Mucosa of rectum (tissue), 2 donors: Measurements from ENCODE around the gene SHROOM2.

ENCODE experiments used
- H3K27ac ChIP-seq, 2 donors: one replicate each; pipeline ENCODE4 v1.7.0; 2013; ENCODE audit warnings: inconsistent platforms in 2 of 2, low read depth in 2 of 2, low read length in 2 of 2
- H3K27me3 ChIP-seq, 2 donors: one replicate each; pipeline ENCODE4 v1.7.0; 2013; ENCODE audit warnings: low read length in 2 of 2; ENCODE audit not compliant: control insufficient read depth in 2 of 2, insufficient read depth in 2 of 2
- H3K36me3 ChIP-seq, 2 donors: one replicate each; pipeline ENCODE4 v1.7.0; 2013; ENCODE audit warnings: low read length in 2 of 2; ENCODE audit not compliant: control insufficient read depth in 2 of 2, insufficient read depth in 2 of 2
- H3K4me1 ChIP-seq, 2 donors: one replicate each; pipeline ENCODE4 v1.7.0; 2013; ENCODE audit warnings: low read length in 2 of 2, mild to moderate bottlenecking in 1 of 2; ENCODE audit not compliant: control insufficient read depth in 2 of 2, insufficient read depth in 2 of 2
- H3K4me3 ChIP-seq, 2 donors: one replicate each; pipeline ENCODE4 v1.7.0; 2013; ENCODE audit warnings: low read length in 2 of 2
- H3K9ac ChIP-seq, 2 donors: one replicate each; pipeline ENCODE4 v1.7.0; 2013; ENCODE audit warnings: low read length in 2 of 2, low read depth in 1 of 2, mild to moderate bottlenecking in 1 of 2
- H3K9me3 ChIP-seq, 2 donors: one replicate each; pipeline ENCODE4 v1.7.0; 2013; ENCODE audit warnings: low read length in 2 of 2; ENCODE audit not compliant: control insufficient read depth in 2 of 2
- donor health status: healthy.
- donor health status: Normal muscosa, but diverticular disease.

SHROOM2 gene

GRCh38 chrX:9862525-9862924, 76.3 kb downstream of the SHROOM2 start:
- Histone ChIP-seq H3K4me3 (no peak overlapping the region), H3K27ac (no peak overlapping the region), H3K9ac (no peak overlapping the region)

DNA sequence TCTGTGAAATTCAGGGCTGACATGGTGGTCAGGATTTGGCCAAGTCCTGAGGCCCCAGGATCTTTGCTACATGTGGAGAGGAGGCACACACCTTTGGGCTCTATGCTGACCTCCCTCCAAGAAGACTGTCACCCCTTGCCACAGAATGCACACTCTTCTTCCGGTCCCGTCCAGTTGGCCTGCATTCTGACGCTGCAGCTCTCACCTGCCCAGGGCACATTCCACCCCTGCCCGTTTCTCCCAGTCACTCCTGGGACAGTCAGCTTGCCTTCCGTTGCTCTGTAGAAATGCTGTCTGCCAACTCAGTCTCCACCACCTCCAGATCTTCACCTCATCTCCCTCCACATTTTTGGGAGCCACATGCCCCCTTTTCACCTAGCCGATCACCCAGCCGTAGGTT, 76.7 kb downstream of the SHROOM2 start:
- no peak overlapping the region for H3K27ac ChIP-seq
- H3K27me3 ChIP-seq, result peaks cover 0 to 3% of the 10 kb centered on the region in 2 donors
- no peak overlapping the region for H3K4me3 ChIP-seq
- no peak overlapping the region for H3K9ac ChIP-seq
- no peaks in the 10 kb centered on the region for H3K9me3 ChIP-seq
- no peaks in the 10 kb centered on the region for H3K4me1 ChIP-seq
- no peaks in the 10 kb centered on the region for H3K36me3 ChIP-seq

More at GRCh38 chrX:9862525-9862924, 76.3 kb downstream of the SHROOM2 start:
- Histone ChIP-seq H3K36me3 (no peaks in the 10 kb centered on the region), H3K9me3 (no peaks in the 10 kb centered on the region), H3K27me3 (peaks cover 0 to 3% of the 10 kb centered on the region in 2 donors), H3K4me1 (no peaks in the 10 kb centered on the region)

DNA sequence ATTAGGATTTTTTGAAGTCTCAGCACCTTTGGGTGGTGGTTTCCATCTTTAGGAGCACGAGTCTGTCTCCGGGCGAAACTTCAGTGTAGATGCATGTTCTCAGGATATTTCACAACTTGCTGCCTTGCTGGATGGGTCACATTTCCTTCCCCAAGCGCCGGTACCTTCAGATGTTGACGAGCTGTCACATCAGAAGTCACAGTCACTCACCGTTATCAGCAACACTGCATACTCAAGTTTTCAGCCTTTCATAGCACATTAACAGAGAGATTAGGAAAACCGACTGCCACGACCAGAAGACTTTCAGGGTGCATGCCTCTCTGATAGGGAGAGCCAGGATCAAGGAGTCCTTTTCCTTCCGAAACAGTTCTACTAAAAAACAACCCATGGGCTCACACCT, 77.8 kb downstream of the SHROOM2 start:
- no peaks in the 10 kb centered on the region for H3K4me1 ChIP-seq
- H3K9me3 ChIP-seq, result no peaks in the 10 kb centered on the region
- no peak overlapping the region for H3K27ac ChIP-seq
- H3K27me3 ChIP-seq, result peaks cover 0 to 3% of the 10 kb centered on the region in 2 donors
- H3K4me3 ChIP-seq, result no peak overlapping the region
- H3K9ac ChIP-seq, result no peak overlapping the region
- H3K36me3 ChIP-seq, result no peaks in the 10 kb centered on the region

DNA sequence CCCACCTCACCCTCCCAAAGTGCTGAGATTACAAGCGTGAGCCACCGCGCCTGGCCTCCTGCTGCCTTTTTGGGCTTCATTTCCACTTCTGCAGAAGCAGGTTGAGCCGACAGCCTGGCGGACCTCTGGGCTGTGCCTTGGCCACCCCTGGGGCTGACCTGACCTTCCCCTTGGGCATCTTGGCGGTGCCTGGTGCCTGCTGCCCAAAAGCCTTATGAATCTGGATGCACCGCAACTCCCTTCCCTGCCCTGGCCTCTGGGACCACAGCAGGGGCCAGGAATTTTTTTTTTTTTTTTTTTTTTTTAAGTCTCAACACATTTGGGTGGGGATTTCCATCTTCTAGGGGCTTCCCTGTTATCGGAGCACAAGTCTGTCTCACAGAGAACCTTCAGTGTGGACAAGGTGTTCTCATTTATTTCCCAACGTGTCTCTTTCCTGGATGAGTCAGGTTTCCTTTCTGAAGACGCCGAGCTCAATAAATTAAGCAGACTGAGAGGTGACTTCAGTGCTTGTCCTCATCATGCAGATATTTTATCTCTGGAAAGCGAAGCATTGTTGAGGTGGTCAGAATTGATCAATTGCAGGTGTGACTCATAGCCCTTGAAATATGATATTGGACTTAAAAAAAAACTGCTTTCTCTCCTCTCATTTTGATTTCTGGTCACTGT, 79.7 kb downstream of the SHROOM2 start:
- H3K4me3 ChIP-seq, result no peak overlapping the region
- H3K9me3 ChIP-seq, result no peaks in the 10 kb centered on the region
- H3K27me3 ChIP-seq, result peaks cover 0 to 3% of the 10 kb centered on the region in 2 donors
- H3K27ac ChIP-seq, result no peak overlapping the region
- H3K36me3 ChIP-seq, result no peaks in the 10 kb centered on the region
- no peaks in the 10 kb centered on the region for H3K4me1 ChIP-seq
- no peak overlapping the region for H3K9ac ChIP-seq

- Histone ChIP-seq H3K9me3 (no peaks in the 10 kb centered on the region), H3K27me3 (peaks cover 0 to 3% of the 10 kb centered on the region in 2 donors), H3K27ac (no peak overlapping the region), H3K36me3 (no peaks in the 10 kb centered on the region), H3K9ac (no peak overlapping the region), H3K4me1 (no peaks in the 10 kb centered on the region), H3K4me3 (no peak overlapping the region)
Observed at GRCh38 chrX:9866633-9867032, 80.4 kb downstream of the SHROOM2 start.

DNA sequence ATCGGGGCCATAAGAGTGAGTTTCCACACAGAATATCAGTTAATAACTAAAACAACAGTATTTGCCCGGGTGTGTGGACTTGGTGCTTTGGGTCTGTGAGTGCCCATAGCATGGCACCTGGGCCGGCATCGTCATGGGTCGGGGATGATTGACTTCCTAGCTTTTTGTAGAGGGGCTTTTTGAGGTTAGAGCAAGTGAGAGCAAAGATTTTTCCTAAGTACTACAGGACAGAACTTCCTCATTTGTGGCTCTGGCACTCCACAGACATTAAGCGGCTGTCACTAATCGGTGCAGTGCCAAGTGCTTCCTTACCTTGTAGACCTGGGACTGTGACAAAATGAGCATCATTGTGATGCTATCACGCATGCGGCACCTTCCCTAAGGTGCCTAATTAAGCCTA, 81.0 kb downstream of the SHROOM2 start:
- peaks cover 0 to 3% of the 10 kb centered on the region in 2 donors for H3K27me3 ChIP-seq
- H3K36me3 ChIP-seq, result no peaks in the 10 kb centered on the region
- no peak overlapping the region for H3K4me3 ChIP-seq
- H3K9me3 ChIP-seq, result no peaks in the 10 kb centered on the region
- H3K4me1 ChIP-seq, result no peaks in the 10 kb centered on the region
- no peak overlapping the region for H3K9ac ChIP-seq
- no peak overlapping the region for H3K27ac ChIP-seq

DNA sequence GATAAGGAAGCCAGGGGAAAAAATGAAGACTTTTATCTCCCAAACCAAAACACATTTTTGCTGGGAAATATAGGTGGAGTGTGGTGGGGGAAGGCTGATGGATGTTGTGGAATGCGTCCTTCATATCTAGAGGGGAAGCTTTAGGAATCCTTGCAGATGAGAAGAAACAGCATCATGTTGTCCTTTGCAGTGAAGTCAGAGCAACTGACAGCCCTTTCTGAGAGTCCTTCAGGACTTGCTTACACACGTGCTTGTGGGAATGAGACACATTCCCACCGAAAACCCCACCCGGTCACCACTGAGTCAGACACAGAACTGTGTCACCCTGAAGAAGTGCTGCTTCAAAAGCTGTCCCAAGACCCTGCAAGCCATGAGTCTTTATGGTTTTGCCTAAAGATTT, 81.5 kb downstream of the SHROOM2 start:
- no peak overlapping the region for H3K27ac ChIP-seq
- no peaks in the 10 kb centered on the region for H3K4me1 ChIP-seq
- no peak overlapping the region for H3K4me3 ChIP-seq
- H3K9me3 ChIP-seq, result no peaks in the 10 kb centered on the region
- no peak overlapping the region for H3K9ac ChIP-seq
- H3K36me3 ChIP-seq, result no peaks in the 10 kb centered on the region
- peaks cover 0 to 3% of the 10 kb centered on the region in 2 donors for H3K27me3 ChIP-seq

DNA sequence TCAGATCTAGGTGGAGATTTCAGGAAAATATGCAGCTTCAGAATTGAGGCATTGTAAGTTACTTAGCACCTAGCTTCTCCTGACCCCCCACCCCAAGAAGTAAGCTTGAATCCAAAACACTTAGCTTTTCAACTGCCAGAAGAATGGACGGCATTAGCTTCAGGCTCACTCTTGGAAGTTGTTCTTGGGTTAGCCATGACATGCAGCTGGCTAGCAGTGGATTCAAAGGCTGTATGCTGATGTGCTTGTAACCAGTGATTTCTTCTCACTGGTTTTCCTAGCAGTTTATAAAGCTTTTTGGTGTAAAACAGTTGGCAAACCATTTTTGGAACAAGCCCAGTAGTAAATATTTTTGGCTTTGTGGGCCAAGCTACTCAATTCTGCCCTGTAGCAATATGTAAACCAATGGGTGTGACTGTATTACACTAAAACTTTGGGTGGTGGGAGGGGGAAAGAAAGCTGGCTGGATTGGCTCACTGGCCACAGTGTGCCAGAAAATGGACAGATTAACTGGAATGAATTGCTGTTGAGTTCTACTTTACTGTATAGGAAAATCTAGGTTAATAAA, 85.6 kb downstream of the SHROOM2 start:
- H3K4me3 ChIP-seq, result no peak overlapping the region
- no peak overlapping the region for H3K9ac ChIP-seq
- H3K36me3 ChIP-seq, result no peaks in the 10 kb centered on the region
- no peaks in the 10 kb centered on the region for H3K4me1 ChIP-seq
- no peaks in the 10 kb centered on the region for H3K27me3 ChIP-seq
- H3K9me3 ChIP-seq, result no peaks in the 10 kb centered on the region
- no peak overlapping the region for H3K27ac ChIP-seq

DNA sequence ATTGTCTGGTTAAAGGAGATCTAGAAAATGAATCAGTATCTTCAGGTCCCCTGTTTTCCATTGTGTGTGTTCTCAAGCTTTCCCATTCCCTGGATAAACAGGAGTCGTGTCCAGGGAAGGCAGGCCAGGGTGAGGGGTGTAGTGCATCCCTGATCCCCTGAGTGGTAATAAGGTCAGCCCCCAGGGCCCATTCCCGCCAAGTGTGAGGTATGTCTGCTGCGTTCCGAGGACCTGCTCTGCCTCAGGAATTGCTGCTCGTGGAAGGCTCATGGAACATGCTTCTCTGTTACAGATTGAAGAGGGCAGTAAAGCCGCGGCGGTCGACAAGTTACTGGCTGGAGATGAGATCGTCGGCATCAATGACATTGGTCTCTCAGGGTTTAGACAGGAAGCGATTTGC, 87.1 kb downstream of the SHROOM2 start:
- Histone ChIP-seq H3K9me3 (no peaks in the 10 kb centered on the region), H3K4me3 (no peak overlapping the region), H3K4me1 (no peaks in the 10 kb centered on the region), H3K36me3 (no peaks in the 10 kb centered on the region), H3K27me3 (no peaks in the 10 kb centered on the region), H3K27ac (no peak overlapping the region), H3K9ac (no peak overlapping the region)

DNA sequence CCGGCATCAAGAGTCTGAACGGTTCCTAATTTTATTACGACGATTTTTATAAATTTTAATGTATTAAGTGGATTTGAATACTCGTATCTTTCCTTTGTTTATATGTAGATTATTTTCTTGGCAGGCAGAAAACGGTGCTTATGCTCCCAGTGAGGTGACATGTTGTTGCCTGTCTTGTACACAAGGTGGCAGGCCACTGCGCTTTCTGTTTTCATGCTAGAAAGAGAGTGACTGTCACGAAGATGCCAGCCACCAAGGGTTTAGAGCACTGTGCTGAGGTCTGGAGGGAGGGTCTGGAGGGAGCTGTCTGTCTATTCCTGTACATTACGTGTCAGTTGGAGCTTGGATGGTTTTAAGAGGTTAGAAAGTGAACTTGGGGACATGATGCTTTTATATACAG, 87.7 kb downstream of the SHROOM2 start:
- no peak overlapping the region for H3K27ac ChIP-seq
- H3K27me3 ChIP-seq, result no peaks in the 10 kb centered on the region
- no peak overlapping the region for H3K9ac ChIP-seq
- no peaks in the 10 kb centered on the region for H3K9me3 ChIP-seq
- no peaks in the 10 kb centered on the region for H3K4me1 ChIP-seq
- no peaks in the 10 kb centered on the region for H3K36me3 ChIP-seq
- H3K4me3 ChIP-seq, result no peak overlapping the region
